Kidney tubule cell (primary cell): ENCODE data around the gene AIRE.

Experiments
- DNase-seq: peaks from one replicate; pipeline ENCODE4 v3.0.0-alpha.2; 2018; ENCODE audit warnings: low spot score

The AIRE gene

GRCh38 chr21:44324854-44325107 lies 39.1 kb downstream of the AIRE start:
- DNase-seq: no peak

DNA sequence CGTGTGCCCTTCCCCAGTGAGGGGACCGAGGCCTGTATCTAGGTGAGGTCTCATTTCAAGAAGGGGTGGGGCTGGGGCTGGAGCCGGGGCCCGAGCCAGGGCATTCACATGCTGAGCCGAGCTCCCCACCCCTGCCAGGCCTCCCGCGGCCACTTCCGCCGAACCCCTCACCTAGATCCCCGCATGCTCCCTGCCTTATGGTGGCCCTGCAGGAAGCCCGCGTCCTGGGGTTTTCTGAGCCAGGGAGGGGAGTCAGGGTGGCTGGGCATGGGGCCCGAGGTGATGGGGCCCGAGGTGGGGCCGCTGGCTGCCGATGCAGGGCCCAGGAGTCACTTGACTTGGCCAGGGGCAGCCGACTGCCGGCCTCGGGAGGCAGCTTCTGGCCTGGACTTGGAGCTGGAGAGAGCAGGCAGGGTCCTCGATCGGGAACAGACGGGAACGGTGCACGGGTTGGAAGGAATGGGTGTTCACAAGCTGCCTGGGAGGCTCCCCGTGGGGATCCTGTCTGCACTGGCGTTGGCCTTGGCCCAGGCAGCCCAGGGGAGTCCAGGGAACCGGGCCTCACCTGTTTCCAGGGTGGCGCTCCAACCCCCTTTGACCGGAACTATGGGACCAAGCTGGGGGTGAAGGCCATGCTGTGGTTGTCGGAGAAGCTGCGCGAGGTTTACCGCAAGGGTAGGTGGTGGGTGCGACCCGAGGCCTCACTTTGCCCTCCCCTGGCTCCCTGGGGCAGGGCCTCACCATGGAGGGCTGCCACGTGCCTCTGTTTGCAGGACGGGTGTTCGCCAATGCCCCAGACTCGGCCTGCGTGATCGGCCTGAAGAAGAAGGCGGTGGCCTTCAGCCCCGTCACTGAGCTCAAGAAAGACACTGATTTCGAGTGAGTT lies 40.0 kb downstream of the AIRE start:
- no peak for DNase-seq

DNA sequence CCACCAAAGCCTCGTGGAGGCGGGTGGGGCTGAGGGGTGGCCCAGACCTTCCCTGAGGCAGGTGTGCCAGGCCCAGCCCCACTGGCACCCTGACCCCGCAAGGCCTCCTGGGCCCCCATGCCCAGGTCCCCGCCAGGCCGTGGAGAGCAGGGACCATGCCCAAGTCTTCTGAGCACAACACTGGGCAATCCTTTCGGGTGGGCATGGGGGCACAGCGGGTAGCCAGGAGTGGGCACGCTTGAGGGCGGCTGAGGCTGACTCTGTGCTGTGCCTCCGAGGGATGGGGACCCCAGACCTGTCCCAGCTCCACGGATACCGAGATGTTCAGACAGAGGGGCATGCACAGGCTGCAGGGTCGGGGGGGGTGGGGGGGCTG lies 40.6 kb downstream of the AIRE start:
- DNase-seq: no peak

DNA sequence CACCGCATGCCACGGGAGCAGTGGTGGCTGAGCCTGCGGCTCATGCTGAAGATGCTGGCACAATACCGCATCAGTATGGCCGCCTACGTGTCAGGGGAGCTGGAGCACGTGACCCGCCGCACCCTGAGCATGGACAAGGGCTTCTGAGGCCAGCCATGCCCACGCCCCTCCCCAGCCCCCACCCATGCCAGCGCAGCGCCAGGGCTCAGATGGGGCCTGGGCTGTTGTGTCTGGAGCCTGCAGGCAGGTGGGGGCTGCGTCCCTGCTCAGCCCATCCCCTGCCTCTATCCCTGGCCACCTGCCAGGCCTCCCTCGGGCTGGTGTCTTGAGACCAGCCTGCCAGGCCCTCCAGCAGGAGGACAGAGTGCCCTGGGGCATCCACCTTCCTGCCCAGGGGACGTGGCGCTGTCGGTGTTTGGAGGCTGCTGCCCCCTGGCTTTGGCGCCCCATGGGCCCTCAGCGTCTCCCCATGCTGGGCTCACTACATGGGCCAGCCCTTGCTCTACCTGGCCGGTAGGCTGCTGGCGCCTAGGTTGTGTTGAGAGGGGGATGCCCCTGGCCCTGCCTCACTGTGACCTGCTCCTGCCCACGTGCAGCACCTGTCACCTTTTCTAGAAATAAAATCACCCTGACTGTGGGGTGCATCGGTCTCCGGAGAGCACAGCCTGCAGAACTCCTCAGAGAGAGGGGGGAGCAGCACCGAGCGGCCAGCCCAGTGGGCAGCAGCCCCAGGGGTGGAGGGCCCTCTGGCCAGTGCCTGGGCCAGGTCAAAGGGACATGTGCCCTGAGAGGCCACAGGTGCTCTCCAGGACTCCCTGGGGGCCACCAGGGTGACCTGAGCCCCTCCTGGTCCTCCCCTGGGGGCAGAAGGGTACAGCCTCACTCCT lies 41.3 kb downstream of the AIRE start:
- no peak for DNase-seq

DNA sequence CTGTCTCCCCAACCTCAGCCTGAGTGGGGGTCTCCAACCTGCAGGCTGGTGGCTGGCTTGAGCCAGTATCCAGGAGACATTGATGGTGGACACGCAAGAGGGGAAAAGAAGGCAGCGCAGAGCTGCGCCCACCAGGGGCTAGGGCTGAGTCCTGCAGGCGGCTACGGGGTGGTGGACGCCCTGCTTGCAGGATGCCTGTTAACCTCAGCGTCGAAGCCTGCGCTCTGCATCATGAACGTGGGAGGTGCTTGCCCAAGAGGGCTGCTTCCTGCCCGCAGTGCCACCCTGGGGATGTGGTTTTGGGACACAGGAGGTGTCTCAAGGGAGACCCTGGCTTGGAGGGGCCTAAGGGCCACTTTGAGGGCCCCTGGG lies 41.9 kb downstream of the AIRE start:
- no peak for DNase-seq

GRCh38 chr21:44328242-44328895 lies 42.7 kb downstream of the AIRE start:
- DNase-seq: no peak

GRCh38 chr21:44329086-44329889 lies 43.6 kb downstream of the AIRE start:
- DNase-seq: peak; percentile 50

DNA sequence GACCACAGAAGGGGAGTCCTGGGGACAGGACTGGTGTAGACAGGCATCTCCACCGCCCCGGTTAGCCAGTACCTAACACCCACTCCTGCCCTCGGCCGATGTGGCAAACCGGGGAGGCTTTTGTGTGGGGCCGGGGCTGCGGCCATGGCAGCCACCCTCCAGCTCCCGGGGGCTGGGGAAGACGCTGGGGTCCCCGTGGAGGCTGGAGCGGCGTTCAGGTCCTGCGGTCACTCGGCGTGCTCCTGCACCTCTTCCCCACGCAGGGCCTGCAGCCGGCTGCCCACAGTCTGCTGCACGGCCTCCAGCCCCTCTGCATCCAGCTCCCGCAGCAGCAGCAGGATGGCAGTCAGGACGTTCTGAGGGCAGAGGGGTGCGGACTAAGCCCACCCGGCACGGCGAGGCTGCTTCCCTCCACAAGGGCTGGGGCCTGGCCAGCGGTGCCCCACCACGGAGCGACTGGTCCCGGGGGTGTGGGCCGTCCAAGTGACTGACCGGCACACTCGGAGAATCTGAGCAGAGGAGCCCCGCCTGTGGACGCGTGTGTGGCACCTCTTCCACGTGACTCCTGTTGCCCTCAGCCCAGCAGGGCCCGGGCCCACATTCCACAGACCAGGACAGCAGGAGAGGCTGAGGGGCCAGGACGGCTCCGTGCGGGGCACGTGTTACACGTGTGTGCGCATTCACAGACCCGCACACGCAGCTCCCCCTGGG lies 44.5 kb downstream of the AIRE start:
- no peak for DNase-seq

DNA sequence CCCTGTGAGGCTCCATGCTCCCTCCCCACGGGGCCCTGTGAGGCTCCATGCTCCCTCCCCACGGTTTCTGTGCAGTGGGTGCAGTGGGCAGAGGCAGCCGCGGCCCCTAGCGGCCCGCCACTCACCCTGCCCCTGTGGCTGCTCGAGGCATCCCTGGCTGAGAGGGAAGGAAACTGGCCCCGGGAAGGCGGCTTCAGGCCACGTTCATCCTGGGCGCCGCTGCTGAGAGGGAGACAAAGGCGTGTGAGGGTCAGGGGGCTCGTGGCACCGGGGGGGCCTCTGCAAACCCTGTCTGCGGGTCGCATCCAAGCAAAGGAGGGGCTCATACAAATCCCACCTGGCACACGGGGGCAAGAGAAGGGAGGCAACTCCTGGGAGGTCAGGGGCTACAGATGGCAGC lies 45.0 kb downstream of the AIRE start:
- no peak for DNase-seq

GRCh38 chr21:44331209-44331608 lies 45.5 kb downstream of the AIRE start:
- no peak for DNase-seq

GRCh38 chr21:44331650-44332307 lies 46.1 kb downstream of the AIRE start:
- DNase-seq: no peak

DNA sequence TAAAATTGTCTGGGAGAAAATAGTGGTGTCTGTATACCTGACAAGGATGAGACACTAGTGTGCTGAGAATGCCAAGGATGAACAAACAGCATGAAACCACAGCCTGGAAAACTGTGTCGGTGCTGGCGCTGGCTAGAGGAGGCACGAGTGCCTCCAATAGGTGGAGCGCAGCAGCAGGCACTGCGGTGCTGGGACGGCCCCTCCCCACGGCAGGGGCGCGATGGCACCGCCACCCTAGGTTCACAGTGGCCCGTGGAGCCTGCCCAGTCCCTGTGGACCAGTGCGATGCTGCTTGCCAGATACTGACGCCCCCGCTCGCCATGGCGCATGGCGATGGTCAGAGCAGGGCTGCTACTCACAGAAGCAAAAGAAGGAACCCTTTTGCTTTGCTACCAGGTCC lies 46.7 kb downstream of the AIRE start:
- no peak for DNase-seq

GRCh38 chr21:44332965-44333364 lies 47.3 kb downstream of the AIRE start:
- no peak for DNase-seq

DNA sequence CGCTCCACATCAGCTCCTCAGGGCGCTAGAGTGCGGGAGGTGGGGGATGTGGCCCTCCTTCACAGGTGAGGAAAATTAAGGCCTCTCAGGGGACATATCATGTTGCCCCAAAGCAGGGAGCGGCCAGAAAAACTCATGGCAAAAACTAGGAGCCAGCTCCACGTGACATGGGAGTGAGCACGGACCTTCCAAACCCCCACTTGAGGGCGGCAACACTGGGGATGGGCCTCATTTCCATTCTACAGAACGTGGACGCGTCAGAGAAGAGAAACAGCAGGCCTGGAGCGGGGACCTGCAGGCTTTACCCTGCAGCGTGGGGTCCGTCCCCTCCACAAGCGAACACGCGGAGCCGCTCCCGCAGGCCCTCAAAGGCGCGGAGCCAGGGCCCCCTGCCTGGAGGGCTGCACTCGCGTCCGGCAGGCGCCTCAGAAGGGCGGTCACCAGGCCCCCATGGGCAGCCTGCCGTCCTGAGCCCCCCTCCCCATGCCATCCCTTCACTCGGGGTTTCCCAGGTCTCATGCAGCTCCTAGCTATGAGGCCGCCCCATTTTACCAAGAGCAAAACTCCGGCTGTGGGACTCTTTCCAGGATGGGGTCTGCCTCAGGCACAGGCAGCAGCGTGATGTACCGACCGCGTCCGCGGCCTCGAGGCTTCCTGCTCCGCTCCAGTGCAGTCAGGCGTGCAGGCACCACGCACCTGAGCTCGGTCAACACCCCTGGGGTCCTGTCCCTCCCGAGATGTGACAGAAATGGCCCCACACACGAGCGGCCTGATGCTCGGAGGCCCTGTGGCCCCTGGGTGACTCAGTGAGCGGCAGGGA lies 48.0 kb downstream of the AIRE start:
- no peak for DNase-seq

DNA sequence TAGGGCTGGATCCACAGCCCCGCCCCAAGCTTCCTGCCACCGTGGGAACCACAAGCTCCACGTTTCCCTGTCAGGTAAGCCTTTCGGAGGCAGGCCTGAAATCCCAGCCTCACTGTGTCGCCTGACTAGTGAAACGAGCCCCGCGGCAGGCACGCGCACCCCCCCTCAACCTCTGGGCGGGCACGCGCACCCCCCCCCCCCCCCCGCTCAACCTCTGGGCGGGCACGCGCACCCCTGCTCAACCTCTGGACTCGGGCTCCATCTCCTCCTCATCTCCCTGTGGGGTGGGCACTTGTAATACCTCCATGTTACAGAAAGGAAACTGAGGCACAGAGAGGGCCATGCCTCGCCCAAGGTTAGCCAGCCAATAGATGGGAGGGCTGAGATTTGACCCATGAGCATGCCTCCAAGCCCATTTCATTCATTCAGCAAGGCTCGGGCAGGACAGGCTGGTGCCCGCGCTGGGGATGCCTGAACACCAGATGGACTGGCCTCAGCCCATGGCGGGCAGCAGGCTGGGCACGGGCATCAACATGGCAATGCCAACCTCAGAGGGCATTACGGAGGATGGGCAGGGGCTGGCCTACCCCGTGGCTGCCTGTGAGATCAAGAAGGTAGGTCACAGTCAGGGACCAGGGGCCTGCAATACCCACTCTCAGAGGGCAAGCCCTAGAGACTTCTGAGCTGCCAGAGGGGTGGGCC lies 48.8 kb downstream of the AIRE start:
- DNase-seq: peak; percentile 66

DNA sequence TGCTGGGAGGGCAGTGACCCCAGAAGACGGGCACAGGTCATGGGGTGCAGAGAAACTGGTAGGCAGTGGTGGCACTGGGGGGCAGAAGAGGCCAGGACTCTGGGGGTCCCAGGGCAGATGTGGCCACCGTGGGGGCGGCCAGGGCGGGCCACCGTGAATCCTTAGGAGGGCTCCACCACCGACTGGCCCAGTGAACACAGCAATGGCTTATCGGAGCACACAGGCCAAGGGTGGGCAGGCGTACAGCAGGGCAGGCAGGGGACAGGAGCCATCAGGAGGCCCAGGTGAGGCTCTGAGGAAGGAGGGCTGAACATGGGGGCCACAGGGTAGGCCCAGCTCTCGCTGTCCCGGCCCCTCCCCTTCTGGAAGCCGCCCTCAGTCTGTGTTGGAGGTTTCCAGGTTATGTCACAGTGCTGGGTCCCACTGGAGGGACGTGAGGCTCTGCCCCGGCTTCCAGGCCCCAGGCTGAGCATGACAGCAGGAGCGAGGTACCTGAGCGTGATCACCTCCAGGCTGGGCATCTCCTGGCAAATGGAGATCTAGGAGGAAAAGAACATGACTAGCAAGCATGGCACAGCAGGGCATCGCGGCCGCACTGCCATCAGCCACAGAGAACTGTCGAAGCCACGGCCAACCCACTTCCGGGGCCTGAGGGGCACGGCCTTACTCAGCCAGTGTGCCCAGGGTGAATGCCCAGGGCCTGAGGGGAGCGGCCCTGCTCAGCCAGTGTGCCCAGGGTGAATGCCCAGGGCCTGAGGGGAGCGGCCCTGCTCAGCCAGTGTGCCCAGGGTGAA lies 49.8 kb downstream of the AIRE start:
- DNase-seq: no peak

DNA sequence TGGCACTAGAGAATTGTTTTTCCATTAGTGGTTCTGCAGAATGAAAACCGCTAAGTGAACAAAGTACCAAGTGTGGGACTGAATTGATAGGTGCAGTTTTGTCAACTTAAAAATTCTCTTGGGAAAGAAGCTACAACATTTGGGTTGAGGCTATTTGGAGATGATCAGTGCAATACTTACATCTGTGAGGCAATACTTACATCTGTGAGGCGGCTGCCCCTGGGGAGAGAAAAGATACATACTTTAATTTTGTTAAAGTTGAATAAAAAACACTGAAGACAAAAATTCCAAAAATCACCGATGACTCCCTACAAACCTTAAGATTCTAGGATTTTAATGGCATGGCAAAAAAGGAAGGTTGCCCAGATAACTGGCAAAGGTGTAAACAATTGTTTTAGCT lies 51.8 kb downstream of the AIRE start:
- no peak for DNase-seq
